CD4-positive, alpha-beta T cell treated with Interleukin-2 at 100 ng/mL for 4 hours (primary cell): ENCODE results near the gene KCNC1.

ENCODE experiments used
- DNase-seq: peaks from one replicate; pipeline ENCODE4 v3.0.0-alpha.2; 2020; ENCODE audit warnings: low spot score

The KCNC1 gene

DNA sequence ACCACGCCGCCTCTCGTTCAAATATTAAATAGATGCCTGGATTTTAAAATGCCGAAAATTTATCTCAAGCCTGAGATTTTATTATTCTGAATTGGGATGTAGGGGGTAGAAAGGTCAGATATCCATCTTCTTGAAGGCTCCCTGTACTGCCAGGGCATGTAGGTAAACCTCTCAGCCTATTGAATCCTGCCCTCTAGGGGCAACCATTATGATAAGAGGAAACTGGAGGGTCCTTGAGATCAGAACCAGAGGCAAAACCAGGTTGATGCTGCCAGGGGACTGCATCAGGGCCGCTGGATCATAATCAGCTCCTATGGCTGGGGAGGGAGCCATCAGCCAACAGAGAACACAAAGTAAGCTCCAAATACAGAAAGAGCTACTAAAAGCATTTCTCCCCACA lies 92.4 kb downstream of the KCNC1 start:
- no peak for DNase-seq

DNA sequence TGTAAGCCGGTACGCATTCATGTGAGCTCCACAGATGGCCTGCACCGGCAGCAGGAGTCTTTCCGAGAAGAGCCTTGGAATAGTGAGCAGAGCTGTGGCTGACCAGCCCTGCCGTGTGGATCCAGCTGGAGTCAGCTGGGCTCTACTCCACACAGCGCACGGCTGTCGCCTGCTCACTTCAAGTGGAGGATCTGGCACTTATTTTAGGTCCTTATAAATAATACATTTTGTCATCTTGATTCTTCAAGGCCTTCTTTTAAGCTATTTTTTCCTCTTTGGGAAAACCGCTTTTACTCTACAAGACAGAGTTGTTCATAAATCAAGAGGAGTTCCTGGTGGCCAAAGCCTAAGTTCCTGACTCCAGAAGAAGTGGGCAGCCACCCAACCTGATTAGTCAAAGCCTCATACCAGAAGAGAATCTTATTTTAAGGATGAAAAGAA lies 93.8 kb downstream of the KCNC1 start:
- DNase-seq = no peak

DNA sequence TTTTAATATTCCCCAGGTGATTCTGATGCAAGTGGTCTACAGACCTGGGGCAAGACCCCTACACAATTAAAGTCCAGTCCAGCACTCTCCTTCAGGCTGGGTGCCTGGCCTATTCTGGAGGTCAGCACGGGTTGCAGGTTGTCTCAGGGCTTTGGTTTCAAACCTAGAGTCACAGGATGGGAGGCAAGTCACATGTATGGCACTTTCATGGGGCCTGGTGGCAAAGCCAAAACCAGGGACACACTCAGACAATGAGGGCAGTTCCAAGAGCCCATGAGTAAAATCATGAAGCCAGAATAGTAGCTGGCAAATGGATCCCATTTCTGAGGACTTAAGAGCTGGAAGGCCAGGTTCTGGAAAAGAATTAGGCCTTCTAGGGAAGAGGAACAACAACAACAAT lies 96.6 kb downstream of the KCNC1 start:
- DNase-seq = no peak

DNA sequence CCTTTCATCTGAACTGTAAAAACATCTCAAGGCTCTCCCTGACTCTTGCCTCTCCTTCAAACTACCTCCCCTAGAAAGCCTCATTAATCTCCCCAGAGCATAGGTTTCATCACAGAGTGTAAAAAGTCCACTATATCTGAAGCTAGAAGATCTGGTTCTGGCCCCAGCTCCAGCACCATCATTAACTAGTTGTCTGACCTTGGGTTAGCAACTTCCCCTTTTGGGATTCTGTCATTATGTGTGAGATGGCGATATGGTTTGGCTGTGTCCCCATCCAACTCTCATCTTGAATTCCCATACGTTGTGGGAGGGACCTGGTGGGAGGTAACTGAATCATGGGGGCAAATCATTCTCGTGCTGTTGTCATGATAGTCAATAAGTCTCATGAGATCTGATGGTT lies 97.3 kb downstream of the KCNC1 start:
- DNase-seq = no peak
